Measurements from ENCODE around the gene PRADC1.

DNA sequence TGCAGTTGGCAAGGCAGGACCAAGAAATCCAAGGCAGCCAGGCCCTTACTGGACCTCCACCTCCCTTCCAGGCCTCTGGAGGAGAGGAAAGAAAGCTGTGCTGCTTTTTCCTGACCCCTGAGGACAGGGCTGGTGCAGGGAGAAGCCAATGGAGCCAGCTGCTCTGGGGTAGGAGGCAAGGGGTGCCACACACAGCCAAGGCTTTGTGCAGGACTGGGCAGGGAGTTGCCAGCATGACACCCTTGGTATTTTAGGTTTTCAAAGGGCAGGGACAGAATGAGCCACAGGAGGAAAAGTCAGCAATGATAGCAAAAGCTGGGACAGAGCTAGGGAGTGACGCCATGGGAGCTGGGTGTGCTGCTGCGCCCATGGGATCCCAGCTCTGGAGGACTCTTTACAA lies 24.0 kb upstream of the PRADC1 start:
- no peak for TF ChIP-seq TAF1 (IDR thresholded peaks at IDR 0.05; ENCODE audit: borderline replicate concordance, insufficient read depth, low read length)
- TF ChIP-seq REST (IDR thresholded peaks at IDR 0.05; ENCODE audit: insufficient read depth in 1 of 2, low read depth in 2 of 2, low read length in 2 of 2), result no peak
